ENCODE results near the gene CADPS. TPM values are rescaled to one million over a fixed set of nuclear protein-coding genes. Genes with fewer than 3 reads are reported as not detected.

CADPS gene
- total RNA-seq, 1 donor from 2014 or later = not detected

GRCh38 chr3:62755285-62755684, 119.9 kb downstream of the CADPS start:
- no peaks in the 10 kb centered on the region for H3K9me3 ChIP-seq

GRCh38 chr3:62749657-62750056, 125.6 kb downstream of the CADPS start:
- intact Hi-C loops (cut with DNase I) = no loop called here
- Histone ChIP-seq H3K4me3 (no peak overlapping the region), H3K4me1 (no peaks in the 10 kb centered on the region), H3K36me3 (no peaks in the 10 kb centered on the region), H3K27ac (no peak overlapping the region), H3K9me3 (no peaks in the 10 kb centered on the region), H3K27me3 (no peaks in the 10 kb centered on the region)
- TF ChIP-seq CTCF (IDR thresholded peaks at IDR 0.05) = no peak
- no peak for DNase-seq (ENCODE audit: low spot score in 2 of 2)

More at GRCh38 chr3:62755285-62755684, 119.9 kb downstream of the CADPS start:
- Histone ChIP-seq H3K27ac (no peak overlapping the region), H3K4me1 (no peaks in the 10 kb centered on the region), H3K4me3 (no peak overlapping the region), H3K36me3 (no peaks in the 10 kb centered on the region), H3K27me3 (no peaks in the 10 kb centered on the region)
- DNase-seq (ENCODE audit: low spot score in 2 of 2) = no peak
- intact Hi-C loops (cut with DNase I) = no loop called here
- no peak for TF ChIP-seq CTCF (IDR thresholded peaks at IDR 0.05)

- no peak overlapping the region for H3K27ac ChIP-seq
- TF ChIP-seq CTCF (IDR thresholded peaks at IDR 0.05) = no peak
- H3K27me3 ChIP-seq = no peaks in the 10 kb centered on the region
- H3K4me3 ChIP-seq = no peak overlapping the region
- intact Hi-C loops (cut with DNase I) = no loop called here
- H3K9me3 ChIP-seq = no peaks in the 10 kb centered on the region
- no peaks in the 10 kb centered on the region for H3K4me1 ChIP-seq
- no peak for DNase-seq (ENCODE audit: low spot score in 2 of 2)
- no peaks in the 10 kb centered on the region for H3K36me3 ChIP-seq
Observed at GRCh38 chr3:62749130-62749529, 126.1 kb downstream of the CADPS start.

DNA sequence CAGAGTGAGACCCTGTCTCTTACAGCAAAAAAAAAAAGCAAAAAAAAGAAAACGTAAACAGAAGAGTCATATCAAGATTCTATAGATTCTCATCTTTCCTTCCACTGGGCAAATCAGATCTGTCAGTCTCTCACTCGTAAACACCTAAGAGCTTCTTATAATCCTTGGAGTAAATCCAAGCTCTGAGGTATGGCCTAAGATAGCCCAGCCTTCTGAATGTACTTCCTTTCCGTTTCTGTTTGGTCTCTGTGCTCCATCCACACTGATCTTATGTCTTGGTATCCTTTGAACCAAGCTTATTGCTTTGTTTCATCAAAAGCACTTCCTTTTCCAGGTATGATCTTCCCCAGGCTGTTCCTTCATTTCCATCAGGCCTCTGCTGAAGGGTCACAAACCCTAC, 137.8 kb downstream of the CADPS start:
- H3K4me1 ChIP-seq = no peaks in the 10 kb centered on the region
- intact Hi-C loops (cut with DNase I) = no loop called here
- no peak for TF ChIP-seq CTCF (IDR thresholded peaks at IDR 0.05)
- no peaks in the 10 kb centered on the region for H3K36me3 ChIP-seq
- H3K9me3 ChIP-seq = no peaks in the 10 kb centered on the region
- H3K27ac ChIP-seq = no peak overlapping the region
- no peaks in the 10 kb centered on the region for H3K27me3 ChIP-seq
- DNase-seq (ENCODE audit: low spot score in 2 of 2) = no peak
- no peak overlapping the region for H3K4me3 ChIP-seq

- H3K27ac ChIP-seq = no peak overlapping the region
- no peak for DNase-seq (ENCODE audit: low spot score in 2 of 2)
- no peaks in the 10 kb centered on the region for H3K9me3 ChIP-seq
- no peak overlapping the region for H3K4me3 ChIP-seq
- H3K4me1 ChIP-seq = no peaks in the 10 kb centered on the region
- H3K27me3 ChIP-seq = no peaks in the 10 kb centered on the region
- intact Hi-C loops (cut with DNase I) = no loop called here
- TF ChIP-seq CTCF (IDR thresholded peaks at IDR 0.05) = no peak
- no peaks in the 10 kb centered on the region for H3K36me3 ChIP-seq
Observed at GRCh38 chr3:62735510-62735909, 139.7 kb downstream of the CADPS start.
